Activated naive CD8-positive, alpha-beta T cell treated with anti-CD3 and anti-CD28 coated beads, Interleukin-2, amount 10 ng/mL, durations not matched to agents 7 days and 5 days (primary cell): ENCODE measurements around the gene MAML1. TPM values are rescaled to one million over a fixed set of nuclear protein-coding genes. Genes with fewer than 3 reads are reported as not detected.
"Not testable (repeated sequence)": the region's sequence is repeated elsewhere in the genome, so short reads cannot be mapped to it uniquely, and the experiment has no call there.

Source experiments
- ATAC-seq: fragments of 150-1000 bp; cut with Tn5 transposase; one replicate; pipeline ENCODE4 v1.10.0; 2021; ENCODE audit warnings: low read depth, moderate library complexity
- POLR2A ChIA-PET: fragments of 350-600 bp; sonication (Branson Sonifier 250); formaldehyde crosslinking; loops from one replicate; lab custom pipeline; 2021; ENCODE audit warnings: antibody characterized with exemption; lab: Charles Lee
- DNase-seq: peaks from one replicate; pipeline ENCODE4 v3.0.0; 2021
- H3K27ac Mint-ChIP-seq: one replicate; pipeline ENCODE4 v1.8.0; 2022; ENCODE audit warnings: mild to moderate bottlenecking, mixed read lengths
- H3K27me3 Mint-ChIP-seq: one replicate; pipeline ENCODE4 v1.8.0; 2022; ENCODE audit warnings: mild to moderate bottlenecking, moderate library complexity, mixed read lengths
- H3K36me3 Mint-ChIP-seq: one replicate; pipeline ENCODE4 v1.8.0; 2021; ENCODE audit warnings: mild to moderate bottlenecking, mixed read lengths
- H3K4me1 Mint-ChIP-seq: one replicate; pipeline ENCODE4 v1.8.0; 2021; ENCODE audit warnings: mixed read lengths
- H3K4me3 Mint-ChIP-seq: one replicate; pipeline ENCODE4 v1.8.0; 2022; ENCODE audit warnings: mild to moderate bottlenecking, moderate library complexity, mixed read lengths
- H3K9me3 Mint-ChIP-seq: one replicate; pipeline ENCODE4 v1.8.0; 2021; ENCODE audit warnings: mixed read lengths
- total RNA-seq, 2 experiments: library from RNA; stranded (reverse); gene quantifications; one replicate each; pipeline ENCODE4 v1.2.3, GENCODE V29; 2021

MAML1 gene, protein sequence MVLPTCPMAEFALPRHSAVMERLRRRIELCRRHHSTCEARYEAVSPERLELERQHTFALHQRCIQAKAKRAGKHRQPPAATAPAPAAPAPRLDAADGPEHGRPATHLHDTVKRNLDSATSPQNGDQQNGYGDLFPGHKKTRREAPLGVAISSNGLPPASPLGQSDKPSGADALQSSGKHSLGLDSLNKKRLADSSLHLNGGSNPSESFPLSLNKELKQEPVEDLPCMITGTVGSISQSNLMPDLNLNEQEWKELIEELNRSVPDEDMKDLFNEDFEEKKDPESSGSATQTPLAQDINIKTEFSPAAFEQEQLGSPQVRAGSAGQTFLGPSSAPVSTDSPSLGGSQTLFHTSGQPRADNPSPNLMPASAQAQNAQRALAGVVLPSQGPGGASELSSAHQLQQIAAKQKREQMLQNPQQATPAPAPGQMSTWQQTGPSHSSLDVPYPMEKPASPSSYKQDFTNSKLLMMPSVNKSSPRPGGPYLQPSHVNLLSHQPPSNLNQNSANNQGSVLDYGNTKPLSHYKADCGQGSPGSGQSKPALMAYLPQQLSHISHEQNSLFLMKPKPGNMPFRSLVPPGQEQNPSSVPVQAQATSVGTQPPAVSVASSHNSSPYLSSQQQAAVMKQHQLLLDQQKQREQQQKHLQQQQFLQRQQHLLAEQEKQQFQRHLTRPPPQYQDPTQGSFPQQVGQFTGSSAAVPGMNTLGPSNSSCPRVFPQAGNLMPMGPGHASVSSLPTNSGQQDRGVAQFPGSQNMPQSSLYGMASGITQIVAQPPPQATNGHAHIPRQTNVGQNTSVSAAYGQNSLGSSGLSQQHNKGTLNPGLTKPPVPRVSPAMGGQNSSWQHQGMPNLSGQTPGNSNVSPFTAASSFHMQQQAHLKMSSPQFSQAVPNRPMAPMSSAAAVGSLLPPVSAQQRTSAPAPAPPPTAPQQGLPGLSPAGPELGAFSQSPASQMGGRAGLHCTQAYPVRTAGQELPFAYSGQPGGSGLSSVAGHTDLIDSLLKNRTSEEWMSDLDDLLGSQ
- total RNA-seq: 10 to 100 TPM; 38.5 TPM

DNA sequence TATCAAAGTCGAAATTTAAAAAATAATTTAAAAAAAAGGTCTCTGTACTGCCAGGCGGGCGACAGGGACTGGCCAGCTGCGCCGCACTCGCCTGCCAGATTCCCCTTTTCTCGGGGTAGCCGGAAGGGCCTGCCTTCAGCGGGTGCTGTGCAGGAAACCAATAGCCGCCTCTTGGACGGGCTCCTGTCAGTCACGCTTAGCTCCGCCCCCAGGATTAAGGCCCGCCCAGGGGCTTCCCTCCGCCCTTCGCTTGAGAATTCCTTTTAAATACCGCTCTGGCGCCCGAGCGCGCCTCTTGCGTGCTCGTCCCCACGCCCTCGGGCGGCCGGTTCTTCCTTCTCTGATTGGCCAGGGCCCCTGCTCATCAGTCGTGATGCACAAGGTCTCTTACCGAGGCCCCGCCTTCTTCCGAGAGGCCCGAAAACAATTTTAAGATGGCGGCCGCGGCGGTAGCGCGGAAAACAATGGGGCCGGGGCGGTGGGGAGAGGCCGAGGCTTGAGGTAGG is at the start of gene MAML1:
TSS of gene MAML1 (plus strand) at position 411 of the 506 bp plus-strand sequence. CDS start 291 bp downstream, outside the sequence.
- DNase-seq (peak; percentile 98), ATAC-seq (peak; percentile 97)
- Mint-ChIP-seq H3K27me3 (no peaks in the 10 kb centered on the region), H3K27ac (peak within 1 kb of the TSS; percentile 87), H3K4me3 (peak within 1 kb of the TSS; percentile 95), H3K9me3 (no peaks in the 10 kb centered on the region), H3K4me1 (peaks cover 18% of the 10 kb centered on the region), H3K36me3 (peaks cover 18% of the 10 kb centered on the region)
- POLR2A ChIA-PET: interaction anchor here (0.5 to 3.3 kb wide), 17 partner anchors 9 to 1128 kb away, joined by 3 to 23 read pairs (median 4); partner anchors contain the start of genes HNRNPH1, LTC4S, RUFY1 and SQSTM1

DNA sequence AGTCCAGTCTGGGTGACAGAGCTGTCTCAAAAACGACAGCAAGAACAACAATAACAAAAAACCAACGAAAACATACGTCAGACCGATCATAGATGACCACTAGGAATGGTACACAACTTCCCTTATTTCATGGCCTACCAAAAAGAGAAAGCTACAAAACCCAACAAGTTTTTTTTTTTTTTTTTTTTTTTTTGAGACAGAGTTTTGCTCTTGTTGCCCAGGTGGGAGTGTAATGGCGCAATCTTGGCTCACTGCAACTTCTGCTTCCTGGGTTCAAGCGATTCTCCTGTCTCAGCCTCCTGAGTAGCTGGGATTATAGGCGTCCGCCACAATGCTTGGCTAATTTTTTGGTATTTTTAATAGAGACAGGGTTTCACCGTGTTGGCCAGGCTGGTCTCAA is 43.4 kb upstream of the MAML1 start:
- not testable (repeated sequence) for H3K9me3 Mint-ChIP-seq, DNase-seq, H3K4me1 Mint-ChIP-seq, H3K27me3 Mint-ChIP-seq, H3K4me3 Mint-ChIP-seq, ATAC-seq, H3K36me3 Mint-ChIP-seq, H3K27ac Mint-ChIP-seq
- POLR2A ChIA-PET: interaction anchor here (0.6 to 1.1 kb wide), 3 partner anchors 10 to 138 kb away, joined by 3 to 4 read pairs (median 3); no protein-coding TSS in a partner anchor

DNA sequence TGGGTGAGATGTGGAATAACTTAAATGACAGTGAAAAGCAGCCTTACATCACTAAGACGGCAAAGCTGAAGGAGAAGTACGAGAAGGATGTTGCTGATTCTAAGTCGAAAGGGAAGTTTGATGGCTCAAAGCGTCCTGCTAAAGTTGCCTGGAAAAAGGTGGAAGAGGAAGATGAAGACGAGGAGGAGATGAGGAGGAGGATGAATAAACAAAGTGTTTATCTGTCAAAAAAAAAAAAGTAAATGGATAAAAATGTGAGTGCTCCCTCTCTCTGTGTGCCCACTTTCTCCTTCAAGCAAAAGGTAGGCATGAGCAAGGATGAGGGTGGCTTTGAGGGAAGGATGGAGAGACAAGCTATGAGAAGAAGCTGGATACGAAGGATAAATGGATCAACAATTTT is 38.1 kb upstream of the MAML1 start:
- POLR2A ChIA-PET: interaction anchor here (0.7 to 1.5 kb wide), 2 partner anchors 11 to 16 kb away, joined by 3 to 4 read pairs; no protein-coding TSS in a partner anchor
- Mint-ChIP-seq H3K4me1 (peaks cover 10% of the 10 kb centered on the region), H3K4me3 (no peak overlapping the region), H3K36me3 (no peaks in the 10 kb centered on the region), H3K27ac (no peak overlapping the region), H3K27me3 (peaks cover 1% of the 10 kb centered on the region), H3K9me3 (no peaks in the 10 kb centered on the region)
- no peak for DNase-seq
- no peak for ATAC-seq

DNA sequence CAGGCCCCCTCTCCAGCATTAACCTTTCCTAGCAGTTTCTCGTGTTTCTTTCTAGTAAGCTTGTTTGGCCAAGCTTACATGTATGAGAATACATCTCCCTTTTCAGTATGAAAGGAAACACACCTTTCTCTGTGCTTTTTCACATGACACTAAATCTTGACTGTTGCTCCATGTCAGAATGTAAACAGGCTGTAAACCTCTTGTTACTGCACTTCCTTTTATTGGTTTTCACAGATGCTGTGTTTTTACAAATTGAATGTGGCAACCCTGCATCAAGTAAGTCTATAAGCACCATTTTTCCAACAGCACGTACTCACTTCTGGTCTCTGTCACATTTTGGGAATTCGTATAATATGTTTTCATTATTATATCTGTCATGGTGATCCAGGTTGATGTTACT is 36.0 kb upstream of the MAML1 start:
- Mint-ChIP-seq H3K4me3 (no peak overlapping the region), H3K9me3 (no peaks in the 10 kb centered on the region), H3K36me3 (no peaks in the 10 kb centered on the region), H3K27ac (peak overlapping the region; percentile 49), H3K4me1 (peaks cover 19% of the 10 kb centered on the region), H3K27me3 (peaks cover 1% of the 10 kb centered on the region)
- ATAC-seq (no peak), DNase-seq (no peak)
- POLR2A ChIA-PET: interaction anchor here (0.8 to 2.3 kb wide), 4 partner anchors 18 to 123 kb away, joined by 3 to 23 read pairs (median 10); partner anchors contain the start of genes HNRNPH1 and MAML1

DNA sequence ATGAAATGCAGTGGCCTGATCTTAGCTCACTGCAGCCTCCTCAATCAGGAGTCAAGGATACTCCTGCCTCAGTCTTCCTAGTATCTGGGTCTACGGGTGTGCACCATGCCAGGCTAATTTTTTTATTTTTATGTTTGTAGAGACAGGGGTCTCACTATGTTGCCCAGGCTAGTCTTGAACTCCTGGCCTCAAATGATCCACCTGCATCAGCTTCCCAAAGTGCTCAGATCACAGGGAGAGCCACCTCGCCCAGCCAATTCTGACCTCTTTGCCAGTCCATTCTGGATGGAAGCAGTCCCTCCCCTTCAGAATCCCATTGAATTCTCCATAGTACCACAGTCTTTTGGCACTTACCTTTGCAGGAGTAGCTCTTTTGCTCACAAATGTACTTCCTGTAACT is 35.5 kb upstream of the MAML1 start:
- ATAC-seq (no peak), DNase-seq (no peak)
- no peaks in the 10 kb centered on the region for H3K27me3 Mint-ChIP-seq
- H3K4me3 Mint-ChIP-seq: peak overlapping the region; percentile 95
- POLR2A ChIA-PET: interaction anchor here (0.8 to 2.3 kb wide), 4 partner anchors 19 to 123 kb away, joined by 3 to 23 read pairs (median 10); partner anchors contain the start of genes HNRNPH1 and MAML1
- H3K4me1 Mint-ChIP-seq: peaks cover 19% of the 10 kb centered on the region
- H3K36me3 Mint-ChIP-seq: peaks cover 3% of the 10 kb centered on the region
- no peaks in the 10 kb centered on the region for H3K9me3 Mint-ChIP-seq
- H3K27ac Mint-ChIP-seq: peak overlapping the region; percentile 97

DNA sequence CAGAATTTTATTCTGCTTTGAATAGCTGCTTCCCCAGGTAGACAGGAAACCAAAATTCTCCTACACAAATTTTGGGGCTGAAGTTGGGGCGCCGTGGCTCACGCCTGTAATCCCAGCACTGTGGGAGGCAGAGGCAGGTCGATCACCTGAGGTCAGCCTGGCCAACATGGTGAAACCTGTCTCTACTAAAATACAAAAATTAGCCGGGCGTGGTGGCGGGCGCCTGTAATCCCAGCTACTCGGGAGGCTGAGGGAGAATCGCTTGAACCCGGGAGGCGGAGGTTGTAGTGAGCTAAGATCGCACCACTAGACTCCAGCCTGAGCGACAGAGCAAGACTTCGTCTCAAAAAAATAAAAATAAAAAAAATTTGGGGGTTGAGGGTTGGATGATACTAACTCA is 35.1 kb upstream of the MAML1 start:
- not testable (repeated sequence) for H3K9me3 Mint-ChIP-seq, H3K36me3 Mint-ChIP-seq, H3K27me3 Mint-ChIP-seq, DNase-seq, ATAC-seq
- H3K4me3 Mint-ChIP-seq: peak overlapping the region; percentile 95
- POLR2A ChIA-PET: interaction anchor here (0.8 to 2.3 kb wide), 4 partner anchors 19 to 123 kb away, joined by 3 to 23 read pairs (median 10); partner anchors contain the start of genes HNRNPH1 and MAML1
- H3K27ac Mint-ChIP-seq: peak overlapping the region; percentile 97
- H3K4me1 Mint-ChIP-seq: peaks cover 22% of the 10 kb centered on the region

DNA sequence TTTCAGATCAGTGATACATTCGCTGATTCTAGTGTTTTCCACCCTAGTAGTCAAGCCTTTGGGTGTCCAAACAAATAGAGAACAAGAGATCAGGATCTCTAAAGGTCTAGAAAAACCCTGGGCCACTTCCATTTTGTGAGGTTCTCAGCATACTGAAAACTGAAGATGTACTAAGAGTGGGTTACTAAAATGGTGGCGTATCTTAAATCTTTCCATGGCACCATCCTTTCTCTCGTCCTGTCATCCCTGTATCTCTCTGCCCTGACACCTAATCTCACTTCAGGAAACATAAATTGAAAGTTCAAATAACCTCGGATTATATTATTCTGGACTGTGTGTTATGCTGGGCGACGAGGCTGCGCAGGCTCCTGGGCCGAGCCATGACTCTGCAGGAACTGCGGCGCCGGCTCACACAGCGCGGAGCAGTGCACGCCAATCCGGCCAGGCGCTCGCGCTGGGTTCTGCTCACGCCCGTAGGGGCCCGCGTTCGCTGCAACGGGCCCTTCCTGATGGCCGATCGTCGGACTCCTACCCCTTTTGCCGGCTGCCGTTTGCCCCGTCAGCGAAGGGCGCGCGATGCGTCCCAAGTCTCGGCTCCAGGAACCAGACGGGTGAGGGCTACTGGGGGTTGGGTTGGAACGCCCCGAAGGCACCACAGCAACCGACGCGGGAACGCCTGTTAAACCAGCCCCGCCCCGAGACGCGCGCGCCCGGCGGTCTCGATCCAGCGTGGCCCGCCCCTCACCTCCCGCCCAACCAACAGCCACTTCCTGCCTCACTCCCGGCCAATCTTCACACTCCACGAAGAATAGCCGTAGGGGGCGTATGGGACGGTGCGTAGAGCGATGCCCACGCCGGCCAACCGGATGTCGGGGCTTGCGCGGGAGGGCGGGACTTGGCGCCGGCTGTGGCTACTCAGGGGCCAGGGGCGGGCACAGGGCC is 34.4 kb upstream of the MAML1 start:
- H3K36me3 Mint-ChIP-seq: peaks cover 9% of the 10 kb centered on the region
- H3K27ac Mint-ChIP-seq: peak overlapping the region; percentile 97
- ATAC-seq: peak; percentile 92
- no peaks in the 10 kb centered on the region for H3K27me3 Mint-ChIP-seq
- POLR2A ChIA-PET: interaction anchor here (1.3 to 2.3 kb wide), 5 partner anchors 20 to 75 kb away, joined by 8 to 23 read pairs (median 10); partner anchors contain the start of genes HNRNPH1 and MAML1
- H3K4me3 Mint-ChIP-seq: peak overlapping the region; percentile 95
- no peaks in the 10 kb centered on the region for H3K9me3 Mint-ChIP-seq
- H3K4me1 Mint-ChIP-seq: peaks cover 23% of the 10 kb centered on the region
- peak; percentile 98 for DNase-seq

DNA sequence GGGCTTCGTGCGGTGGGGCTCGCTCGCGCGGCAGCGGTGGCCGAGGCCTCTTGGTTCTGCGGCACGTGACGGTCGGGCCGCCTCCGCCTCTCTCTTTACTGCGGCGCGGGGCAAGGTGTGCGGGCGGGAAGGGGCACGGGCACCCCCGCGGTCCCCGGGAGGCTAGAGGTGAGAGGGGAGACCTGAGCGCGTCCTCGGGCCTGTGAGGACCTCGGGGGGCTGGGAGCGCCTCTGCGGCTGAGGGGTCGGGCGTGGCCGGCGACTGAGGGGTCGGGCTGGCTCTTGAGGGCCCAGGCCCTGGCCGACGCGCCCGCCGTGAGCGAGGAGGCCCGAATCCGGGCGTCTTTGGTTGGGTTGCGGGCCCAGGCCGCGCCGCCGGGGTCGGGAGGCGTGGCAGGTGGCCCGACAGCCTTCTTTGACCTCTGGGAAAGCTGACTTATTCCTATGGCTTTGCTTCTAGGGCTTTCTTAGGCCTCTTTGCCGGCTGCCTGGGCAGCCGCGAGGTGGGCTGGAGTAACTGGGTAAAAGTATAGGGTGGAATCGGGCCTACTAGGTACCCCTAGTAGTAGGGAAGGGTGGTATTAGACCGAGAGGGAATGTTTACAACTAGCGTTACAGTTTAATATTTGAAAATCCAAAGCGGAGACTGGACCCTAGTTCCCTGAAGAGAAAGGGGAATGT is 33.5 kb upstream of the MAML1 start, which contains the start of gene CANX:
TSS of gene CANX (plus strand) at position 33 of the 681 bp plus-strand sequence. CDS start 6,715 bp downstream, outside the sequence.
- H3K4me1 Mint-ChIP-seq: peaks cover 30% of the 10 kb centered on the region
- no peaks in the 10 kb centered on the region for H3K9me3 Mint-ChIP-seq
- H3K27me3 Mint-ChIP-seq: no peaks in the 10 kb centered on the region
- ATAC-seq (no peak), DNase-seq (no peak)
- POLR2A ChIA-PET: interaction anchor here (0.7 to 3.8 kb wide), 8 partner anchors 20 to 85 kb away, joined by 3 to 21 read pairs (median 4); partner anchors contain the start of genes HNRNPH1 and MAML1
- H3K4me3 Mint-ChIP-seq: peak within 1 kb of the TSS; percentile 95
- H3K27ac Mint-ChIP-seq: peak within 1 kb of the TSS; percentile 97
- H3K36me3 Mint-ChIP-seq: peaks cover 16% of the 10 kb centered on the region

DNA sequence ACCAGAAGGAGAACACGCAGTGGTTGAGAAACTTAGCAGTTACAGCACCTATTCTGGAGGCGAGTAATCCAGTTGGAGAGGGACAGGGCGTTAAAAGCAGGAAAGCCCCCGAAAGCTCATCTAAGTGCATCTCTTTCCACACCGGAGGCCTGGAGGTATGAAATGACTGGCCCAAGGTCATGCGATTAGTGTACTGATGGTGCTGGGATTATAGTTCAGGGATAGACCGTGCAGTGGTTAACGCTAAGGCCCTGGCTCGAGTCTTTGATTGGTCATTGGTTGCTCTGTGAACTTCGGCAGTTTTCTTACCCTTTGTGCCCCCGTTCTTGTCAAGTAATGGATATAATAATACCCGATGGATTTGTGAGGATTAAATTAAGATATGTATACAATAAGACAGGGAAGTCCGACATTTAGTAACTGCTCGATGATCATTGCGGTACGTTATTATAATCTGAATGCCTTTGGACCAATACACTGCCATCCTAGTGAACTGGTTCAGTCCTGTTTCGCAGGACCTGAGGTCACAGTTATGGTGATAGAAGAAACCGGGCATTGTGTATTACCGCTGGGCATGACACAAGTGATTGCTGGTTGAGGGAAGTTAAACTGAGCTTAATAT is 32.9 kb upstream of the MAML1 start:
- Mint-ChIP-seq H3K9me3 (no peaks in the 10 kb centered on the region), H3K36me3 (peaks cover 16% of the 10 kb centered on the region), H3K4me3 (peak overlapping the region; percentile 95), H3K27me3 (no peaks in the 10 kb centered on the region), H3K27ac (peak overlapping the region; percentile 94), H3K4me1 (peaks cover 33% of the 10 kb centered on the region)
- ATAC-seq (no peak), DNase-seq (no peak)
- POLR2A ChIA-PET: interaction anchor here (0.6 to 3.8 kb wide), 9 partner anchors 12 to 85 kb away, joined by 3 to 21 read pairs (median 5); partner anchors contain the start of genes HNRNPH1 and MAML1

DNA sequence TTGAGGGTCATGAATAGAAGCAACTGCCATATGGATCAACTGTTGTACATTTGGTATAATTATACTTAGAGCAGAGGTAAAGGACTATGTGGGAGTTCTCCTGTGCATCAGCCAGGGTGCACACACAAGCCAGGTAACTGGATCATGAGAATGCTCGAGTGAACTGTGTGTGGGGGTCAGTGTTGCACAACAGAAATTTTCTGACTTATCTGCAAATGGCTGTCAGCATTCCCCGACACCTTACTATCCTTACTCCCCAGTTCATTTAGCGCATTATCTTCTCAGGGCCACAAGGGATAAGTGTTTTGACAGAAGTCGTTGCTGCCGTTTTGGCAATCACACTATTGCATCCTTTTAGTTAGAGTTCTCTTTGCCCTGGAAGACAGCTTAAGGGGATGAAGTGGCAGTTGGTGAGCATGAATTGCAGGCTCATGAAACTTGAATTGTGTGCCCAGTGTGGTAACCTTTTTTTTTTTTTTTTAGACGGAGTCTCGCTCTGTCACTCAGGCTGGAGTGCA is 32.2 kb upstream of the MAML1 start:
- Mint-ChIP-seq H3K9me3 (no peaks in the 10 kb centered on the region), H3K4me1 (peaks cover 36% of the 10 kb centered on the region), H3K36me3 (peaks cover 20% of the 10 kb centered on the region), H3K27me3 (no peaks in the 10 kb centered on the region), H3K27ac (peak overlapping the region; percentile 94), H3K4me3 (peak overlapping the region; percentile 95)
- no peak for ATAC-seq
- DNase-seq: no peak
- POLR2A ChIA-PET: interaction anchor here (0.6 to 3.8 kb wide), 8 partner anchors 12 to 79 kb away, joined by 3 to 21 read pairs (median 5); partner anchors contain the start of genes HNRNPH1 and MAML1
